ENCODE measurements around the gene STK35.
"Not testable (repeated sequence)": the region's sequence is repeated elsewhere in the genome, so short reads cannot be mapped to it uniquely, and the experiment has no call there.

Gene STK35

GRCh38 chr20:2164421-2164820, 62.8 kb downstream of the STK35 start:
- no peaks in the 10 kb centered on the region for H3K9me3 ChIP-seq (ENCODE audit: control insufficient read depth in 1 of 2, low read length in 2 of 2)
- H3K27me3 ChIP-seq (ENCODE audit: low read depth, low read length): no peaks in the 10 kb centered on the region
- no peak overlapping the region for H3K4me3 ChIP-seq (ENCODE audit: low read depth in 1 of 2, low read length in 2 of 2)
- H3K27ac ChIP-seq (ENCODE audit: low read length): no peak overlapping the region
- H3K36me3 ChIP-seq (ENCODE audit: control insufficient read depth in 1 of 2, insufficient read depth in 2 of 2, low read length in 2 of 2): no peaks in the 10 kb centered on the region
- H3K4me1 ChIP-seq (ENCODE audit: control insufficient read depth in 1 of 2, insufficient read depth in 2 of 2, low read length in 2 of 2): no peaks in the 10 kb centered on the region

GRCh38 chr20:2164966-2165365, 63.3 kb downstream of the STK35 start:
- Histone ChIP-seq H3K27ac (ENCODE audit: low read length) (no peak overlapping the region), H3K27me3 (ENCODE audit: low read depth, low read length) (no peaks in the 10 kb centered on the region), H3K4me3 (ENCODE audit: low read depth in 1 of 2, low read length in 2 of 2) (no peak overlapping the region), H3K36me3 (ENCODE audit: control insufficient read depth in 1 of 2, insufficient read depth in 2 of 2, low read length in 2 of 2) (no peaks in the 10 kb centered on the region), H3K9me3 (ENCODE audit: control insufficient read depth in 1 of 2, low read length in 2 of 2) (no peaks in the 10 kb centered on the region), H3K4me1 (ENCODE audit: control insufficient read depth in 1 of 2, insufficient read depth in 2 of 2, low read length in 2 of 2) (no peaks in the 10 kb centered on the region)

GRCh38 chr20:2165871-2166270, 64.2 kb downstream of the STK35 start:
- H3K9me3 ChIP-seq (ENCODE audit: control insufficient read depth in 1 of 2, low read length in 2 of 2): no peaks in the 10 kb centered on the region
- no peak overlapping the region for H3K4me3 ChIP-seq (ENCODE audit: low read depth in 1 of 2, low read length in 2 of 2)
- H3K4me1 ChIP-seq (ENCODE audit: control insufficient read depth in 1 of 2, insufficient read depth in 2 of 2, low read length in 2 of 2): no peaks in the 10 kb centered on the region
- H3K36me3 ChIP-seq (ENCODE audit: control insufficient read depth in 1 of 2, insufficient read depth in 2 of 2, low read length in 2 of 2): no peaks in the 10 kb centered on the region
- no peaks in the 10 kb centered on the region for H3K27me3 ChIP-seq (ENCODE audit: low read depth, low read length)
- no peak overlapping the region for H3K27ac ChIP-seq (ENCODE audit: low read length)

GRCh38 chr20:2167112-2167511, 65.5 kb downstream of the STK35 start:
- Histone ChIP-seq H3K9me3 (ENCODE audit: control insufficient read depth in 1 of 2, low read length in 2 of 2) (no peaks in the 10 kb centered on the region), H3K27me3 (ENCODE audit: low read depth, low read length) (no peaks in the 10 kb centered on the region), H3K36me3 (ENCODE audit: control insufficient read depth in 1 of 2, insufficient read depth in 2 of 2, low read length in 2 of 2) (no peaks in the 10 kb centered on the region)

GRCh38 chr20:2168946-2169345, 67.3 kb downstream of the STK35 start:
- Histone ChIP-seq H3K9me3 (ENCODE audit: control insufficient read depth in 1 of 2, low read length in 2 of 2) (no peaks in the 10 kb centered on the region), H3K4me3 (ENCODE audit: low read depth in 1 of 2, low read length in 2 of 2) (no peak overlapping the region), H3K27ac (ENCODE audit: low read length) (no peak overlapping the region), H3K36me3 (ENCODE audit: control insufficient read depth in 1 of 2, insufficient read depth in 2 of 2, low read length in 2 of 2) (no peaks in the 10 kb centered on the region), H3K4me1 (ENCODE audit: control insufficient read depth in 1 of 2, insufficient read depth in 2 of 2, low read length in 2 of 2) (no peaks in the 10 kb centered on the region), H3K27me3 (ENCODE audit: low read depth, low read length) (no peaks in the 10 kb centered on the region)

More at GRCh38 chr20:2167112-2167511, 65.5 kb downstream of the STK35 start:
- H3K4me1 ChIP-seq (ENCODE audit: control insufficient read depth in 1 of 2, insufficient read depth in 2 of 2, low read length in 2 of 2): no peaks in the 10 kb centered on the region
- H3K27ac ChIP-seq (ENCODE audit: low read length): no peak overlapping the region
- H3K4me3 ChIP-seq (ENCODE audit: low read depth in 1 of 2, low read length in 2 of 2): no peak overlapping the region

GRCh38 chr20:2169456-2170088, 67.9 kb downstream of the STK35 start:
- Histone ChIP-seq H3K27me3 (ENCODE audit: low read depth, low read length) (no peaks in the 10 kb centered on the region), H3K4me1 (ENCODE audit: control insufficient read depth in 1 of 2, insufficient read depth in 2 of 2, low read length in 2 of 2) (no peaks in the 10 kb centered on the region), H3K36me3 (ENCODE audit: control insufficient read depth in 1 of 2, insufficient read depth in 2 of 2, low read length in 2 of 2) (no peaks in the 10 kb centered on the region), H3K9me3 (ENCODE audit: control insufficient read depth in 1 of 2, low read length in 2 of 2) (no peaks in the 10 kb centered on the region), H3K4me3 (ENCODE audit: low read depth in 1 of 2, low read length in 2 of 2) (no peak overlapping the region), H3K27ac (ENCODE audit: low read length) (no peak overlapping the region)

- no peaks in the 10 kb centered on the region for H3K4me1 ChIP-seq (ENCODE audit: control insufficient read depth in 1 of 2, insufficient read depth in 2 of 2, low read length in 2 of 2)
- no peaks in the 10 kb centered on the region for H3K9me3 ChIP-seq (ENCODE audit: control insufficient read depth in 1 of 2, low read length in 2 of 2)
- no peaks in the 10 kb centered on the region for H3K36me3 ChIP-seq (ENCODE audit: control insufficient read depth in 1 of 2, insufficient read depth in 2 of 2, low read length in 2 of 2)
- no peak overlapping the region for H3K27ac ChIP-seq (ENCODE audit: low read length)
- no peaks in the 10 kb centered on the region for H3K27me3 ChIP-seq (ENCODE audit: low read depth, low read length)
- H3K4me3 ChIP-seq (ENCODE audit: low read depth in 1 of 2, low read length in 2 of 2): no peak overlapping the region
Measured at GRCh38 chr20:2170404-2170803, 68.8 kb downstream of the STK35 start.

- no peaks in the 10 kb centered on the region for H3K27me3 ChIP-seq (ENCODE audit: low read depth, low read length)
- no peak overlapping the region for H3K4me3 ChIP-seq (ENCODE audit: low read depth in 1 of 2, low read length in 2 of 2)
- H3K4me1 ChIP-seq (ENCODE audit: control insufficient read depth in 1 of 2, insufficient read depth in 2 of 2, low read length in 2 of 2): no peaks in the 10 kb centered on the region
- H3K9me3 ChIP-seq (ENCODE audit: control insufficient read depth in 1 of 2, low read length in 2 of 2): no peaks in the 10 kb centered on the region
- H3K27ac ChIP-seq (ENCODE audit: low read length): no peak overlapping the region
- H3K36me3 ChIP-seq (ENCODE audit: control insufficient read depth in 1 of 2, insufficient read depth in 2 of 2, low read length in 2 of 2): no peaks in the 10 kb centered on the region
Measured at GRCh38 chr20:2171266-2171790, 69.7 kb downstream of the STK35 start.

GRCh38 chr20:2171840-2172239, 70.2 kb downstream of the STK35 start:
- H3K27me3 ChIP-seq (ENCODE audit: low read depth, low read length); H3K9me3 ChIP-seq (ENCODE audit: control insufficient read depth in 1 of 2, low read length in 2 of 2); H3K4me3 ChIP-seq (ENCODE audit: low read depth in 1 of 2, low read length in 2 of 2); H3K4me1 ChIP-seq (ENCODE audit: control insufficient read depth in 1 of 2, insufficient read depth in 2 of 2, low read length in 2 of 2); H3K36me3 ChIP-seq (ENCODE audit: control insufficient read depth in 1 of 2, insufficient read depth in 2 of 2, low read length in 2 of 2); H3K27ac ChIP-seq (ENCODE audit: low read length): not testable (repeated sequence)

GRCh38 chr20:2172305-2173175, 70.9 kb downstream of the STK35 start:
- Histone ChIP-seq H3K4me3 (ENCODE audit: low read depth in 1 of 2, low read length in 2 of 2) (no peak overlapping the region), H3K9me3 (ENCODE audit: control insufficient read depth in 1 of 2, low read length in 2 of 2) (no peaks in the 10 kb centered on the region), H3K27me3 (ENCODE audit: low read depth, low read length) (no peaks in the 10 kb centered on the region), H3K4me1 (ENCODE audit: control insufficient read depth in 1 of 2, insufficient read depth in 2 of 2, low read length in 2 of 2) (no peaks in the 10 kb centered on the region), H3K36me3 (ENCODE audit: control insufficient read depth in 1 of 2, insufficient read depth in 2 of 2, low read length in 2 of 2) (no peaks in the 10 kb centered on the region), H3K27ac (ENCODE audit: low read length) (no peak overlapping the region)

- H3K27me3 ChIP-seq (ENCODE audit: low read depth, low read length): no peaks in the 10 kb centered on the region
Measured at GRCh38 chr20:2173186-2173585, 71.6 kb downstream of the STK35 start.

More at GRCh38 chr20:2173186-2173585, 71.6 kb downstream of the STK35 start:
- no peaks in the 10 kb centered on the region for H3K4me1 ChIP-seq (ENCODE audit: control insufficient read depth in 1 of 2, insufficient read depth in 2 of 2, low read length in 2 of 2)
- no peaks in the 10 kb centered on the region for H3K36me3 ChIP-seq (ENCODE audit: control insufficient read depth in 1 of 2, insufficient read depth in 2 of 2, low read length in 2 of 2)
- H3K4me3 ChIP-seq (ENCODE audit: low read depth in 1 of 2, low read length in 2 of 2): no peak overlapping the region
- H3K9me3 ChIP-seq (ENCODE audit: control insufficient read depth in 1 of 2, low read length in 2 of 2): no peaks in the 10 kb centered on the region
- H3K27ac ChIP-seq (ENCODE audit: low read length): no peak overlapping the region
